ENCODE data around the gene ESR1. TPM values are rescaled to one million over a fixed set of nuclear protein-coding genes. Genes with fewer than 3 reads are reported as not detected.
A peak's percentile ranks its signal among the peaks of the same experiment; 100 is the strongest.

Gene ESR1
- total RNA-seq, 2 donors from 2014 or later: 4.9 TPM

GRCh38 chr6:152055517-152055916 is 248.0 kb downstream of the ESR1 start:
- no peak for TF ChIP-seq CTCF (IDR thresholded peaks at IDR 0.05)
- Histone ChIP-seq H3K36me3 (no peaks in the 10 kb centered on the region), H3K4me1 (ENCODE audit: control insufficient read depth in 1 of 2, low read depth in 2 of 2) (no peaks in the 10 kb centered on the region), H3K9me3 (no peaks in the 10 kb centered on the region), H3K27me3 (replicated peaks; ENCODE audit: insufficient read depth) (no peaks in the 10 kb centered on the region), H3K4me3 (no peak overlapping the region), H3K27ac (no peak overlapping the region)
- ATAC-seq (ENCODE audit: insufficient number of reproducible peaks, low FRiP score, low read depth) (no peak), DNase-seq (ENCODE audit: low spot score) (no peak)

- ATAC-seq (ENCODE audit: insufficient number of reproducible peaks, low FRiP score, low read depth) (no peak), DNase-seq (ENCODE audit: low spot score) (no peak)
- Histone ChIP-seq H3K4me3 (no peak overlapping the region), H3K4me1 (ENCODE audit: control insufficient read depth in 1 of 2, low read depth in 2 of 2) (peaks cover 4 to 20% of the 10 kb centered on the region in 2 donors), H3K9me3 (no peaks in the 10 kb centered on the region), H3K27ac (no peak overlapping the region), H3K36me3 (no peaks in the 10 kb centered on the region), H3K27me3 (replicated peaks; ENCODE audit: insufficient read depth) (no peaks in the 10 kb centered on the region)
- TF ChIP-seq CTCF (IDR thresholded peaks at IDR 0.05): no peak
These were observed 250.5 kb downstream of the ESR1 start for GRCh38 chr6:152057832-152058498.

DNA sequence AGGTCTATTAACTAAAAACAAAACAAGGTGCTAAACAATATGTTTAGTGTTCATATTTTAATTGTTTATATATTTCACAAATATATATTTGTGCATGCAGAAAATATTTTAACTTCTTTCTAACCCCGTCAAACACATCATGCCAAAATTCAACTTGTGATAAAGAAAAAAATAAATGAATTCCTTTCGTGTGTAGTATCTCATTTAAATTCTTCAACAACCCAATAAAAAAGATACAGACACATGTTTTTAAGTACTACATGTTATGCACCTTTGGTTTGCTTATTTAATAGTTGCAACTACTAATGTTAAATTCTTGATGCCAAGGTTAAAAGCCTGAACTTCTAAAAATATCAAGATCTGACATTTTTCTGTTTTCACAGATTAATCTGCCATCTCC is 252.4 kb downstream of the ESR1 start:
- H3K36me3 ChIP-seq: no peaks in the 10 kb centered on the region
- H3K27me3 ChIP-seq (replicated peaks; ENCODE audit: insufficient read depth): no peaks in the 10 kb centered on the region
- ATAC-seq (ENCODE audit: insufficient number of reproducible peaks, low FRiP score, low read depth) (no peak), DNase-seq (ENCODE audit: low spot score) (no peak)
- H3K27ac ChIP-seq: no peak overlapping the region
- no peaks in the 10 kb centered on the region for H3K9me3 ChIP-seq
- no peak for TF ChIP-seq CTCF (IDR thresholded peaks at IDR 0.05)
- H3K4me1 ChIP-seq (ENCODE audit: control insufficient read depth in 1 of 2, low read depth in 2 of 2): peaks cover 4 to 20% of the 10 kb centered on the region in 2 donors
- no peak overlapping the region for H3K4me3 ChIP-seq

- peaks cover 4 to 20% of the 10 kb centered on the region in 2 donors for H3K4me1 ChIP-seq (ENCODE audit: control insufficient read depth in 1 of 2, low read depth in 2 of 2)
- no peak for TF ChIP-seq CTCF (IDR thresholded peaks at IDR 0.05)
- H3K4me3 ChIP-seq: no peak overlapping the region
- H3K9me3 ChIP-seq: no peaks in the 10 kb centered on the region
- H3K27ac ChIP-seq: peak overlapping the region; percentile 41 to 54
- DNase-seq (ENCODE audit: low spot score): no peak
- H3K27me3 ChIP-seq (replicated peaks; ENCODE audit: insufficient read depth): no peaks in the 10 kb centered on the region
- no peak for ATAC-seq (ENCODE audit: insufficient number of reproducible peaks, low FRiP score, low read depth)
- H3K36me3 ChIP-seq: no peaks in the 10 kb centered on the region
These were observed 255.0 kb downstream of the ESR1 start for GRCh38 chr6:152062476-152062875.

DNA sequence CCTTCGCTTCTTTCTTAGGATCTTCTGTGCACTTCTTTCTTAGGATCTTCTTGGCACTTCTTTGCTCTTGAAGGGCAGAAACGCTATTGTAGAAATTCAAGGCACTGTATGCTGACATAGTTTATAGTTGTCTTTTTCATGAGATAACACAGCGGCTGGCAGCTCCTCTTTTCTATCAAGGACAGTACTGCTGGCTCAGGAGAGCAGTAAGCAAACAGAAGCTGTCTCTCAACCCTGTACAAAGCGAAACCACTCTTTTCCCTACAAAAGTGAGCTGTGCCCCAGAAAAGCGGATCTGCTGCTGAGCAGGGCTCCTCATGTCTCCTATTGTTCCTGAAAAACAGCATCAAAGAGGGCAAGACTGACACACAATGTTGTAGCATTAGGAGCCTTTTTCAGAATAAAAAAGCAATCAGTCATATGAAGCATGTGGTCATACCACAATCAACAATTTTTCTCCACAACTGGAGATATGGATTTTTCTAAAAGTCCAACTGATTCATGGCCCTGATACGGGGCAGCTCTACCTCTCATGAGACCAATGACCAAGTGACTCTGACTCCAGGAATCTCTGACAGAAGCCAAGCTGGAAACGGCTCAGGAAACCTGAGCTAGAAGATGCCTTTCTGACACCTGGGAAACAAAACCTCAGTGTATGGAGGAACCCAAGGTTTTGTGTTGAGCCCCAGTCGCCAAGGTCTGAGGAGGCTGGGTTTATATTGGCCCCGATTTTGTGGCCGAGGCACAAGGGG is 255.9 kb downstream of the ESR1 start:
- Histone ChIP-seq H3K27ac (no peak overlapping the region), H3K9me3 (no peaks in the 10 kb centered on the region), H3K27me3 (replicated peaks; ENCODE audit: insufficient read depth) (no peaks in the 10 kb centered on the region), H3K4me1 (ENCODE audit: control insufficient read depth in 1 of 2, low read depth in 2 of 2) (peaks cover 4 to 20% of the 10 kb centered on the region in 2 donors), H3K36me3 (no peaks in the 10 kb centered on the region), H3K4me3 (no peak overlapping the region)
- TF ChIP-seq CTCF (IDR thresholded peaks at IDR 0.05): no peak
- DNase-seq (ENCODE audit: low spot score) (no peak), ATAC-seq (ENCODE audit: insufficient number of reproducible peaks, low FRiP score, low read depth) (no peak)
